Prostate gland (tissue), 2 donors: Measurements from ENCODE around the gene KIF5C. TPM values are rescaled to one million over a fixed set of nuclear protein-coding genes. Genes with fewer than 3 reads are reported as not detected.
A peak's percentile ranks its signal among the peaks of the same experiment; 100 is the strongest.

Experiments
- DNase-seq: peaks from one replicate; pipeline ENCODE4 v3.0.0-alpha.2; 2019; ENCODE audit warnings: low spot score
- H3K27ac ChIP-seq, 2 donors: fragments of 200-600 bp; sonication (generic); 2 replicates each; pipeline ENCODE4 v1.5.1; 2017 to 2019
- H3K27me3 ChIP-seq: fragments of 200-600 bp; sonication (generic); replicated peaks from 2 replicates; pipeline ENCODE4 v1.5.1; 2019; ENCODE audit not compliant: insufficient read depth
- H3K36me3 ChIP-seq, 2 donors: fragments of 200-600 bp; sonication (generic); 1 replicate in 1 of 2; 2 replicates in 1 of 2; pipeline versions ENCODE4 v1.5.1 to v1.8.1; 2017 to 2019
- H3K4me1 ChIP-seq: fragments of 200-600 bp; sonication (generic); replicated peaks from 2 replicates; pipeline ENCODE4 v1.5.1; 2019
- H3K4me3 ChIP-seq, 2 donors: fragments of 200-600 bp; sonication (generic); 2 replicates each; pipeline ENCODE4 v1.5.1; 2017 to 2019
- H3K9me3 ChIP-seq: fragments of 200-600 bp; sonication (generic); 2 replicates; pipeline ENCODE4 v1.5.1; 2017
- POLR2A ChIP-seq: fragments of 450-650 bp; IDR thresholded peaks from one replicate; pipeline ENCODE4 v1.6.1; 2016; ENCODE audit warnings: antibody characterized with exemption, mild to moderate bottlenecking
- POLR2AphosphoS5 ChIP-seq: sonication (generic); formaldehyde crosslinking; IDR thresholded peaks from one replicate; pipeline ENCODE4 v1.6.1; 2017; ENCODE audit warnings: antibody characterized with exemption
- WGBS: methylation state at CpG from one replicate; pipeline ENCODE4 v1.1.5; 2018; 5-methylcytosine and 5-hydroxymethylcytosine counted together
- intact Hi-C: fragments of 100-400 bp; cut with DNase I; formaldehyde crosslinking; loops from one replicate; pipeline ENCODE4 v1.14.2; 2022
- total RNA-seq, 2 donors: library from RNA; depleted of rRNA; stranded (reverse); fragments of >200 nt; gene quantifications; one replicate each; pipeline ENCODE4 v1.1.0, GENCODE V29; 2016
- TF ChIP-seq, protein P1 (sequence below), 4 experiments: fragments of 200-600 bp in 2 of 4; fragments of 450-650 bp in 2 of 4; sonication (generic) in 2 of 4; IDR thresholded peaks; 1 replicate in 3 of 4; 2 replicates in 1 of 4; pipeline ENCODE4 v1.5.1; 2016 to 2019; ENCODE audit warnings: antibody characterized with exemption in 4 of 4, mild to moderate bottlenecking in 2 of 4, moderate library complexity in 2 of 4

KIF5C gene
- total RNA-seq, 2 donors from 2014 or later = 84.3 to 123 TPM

DNA sequence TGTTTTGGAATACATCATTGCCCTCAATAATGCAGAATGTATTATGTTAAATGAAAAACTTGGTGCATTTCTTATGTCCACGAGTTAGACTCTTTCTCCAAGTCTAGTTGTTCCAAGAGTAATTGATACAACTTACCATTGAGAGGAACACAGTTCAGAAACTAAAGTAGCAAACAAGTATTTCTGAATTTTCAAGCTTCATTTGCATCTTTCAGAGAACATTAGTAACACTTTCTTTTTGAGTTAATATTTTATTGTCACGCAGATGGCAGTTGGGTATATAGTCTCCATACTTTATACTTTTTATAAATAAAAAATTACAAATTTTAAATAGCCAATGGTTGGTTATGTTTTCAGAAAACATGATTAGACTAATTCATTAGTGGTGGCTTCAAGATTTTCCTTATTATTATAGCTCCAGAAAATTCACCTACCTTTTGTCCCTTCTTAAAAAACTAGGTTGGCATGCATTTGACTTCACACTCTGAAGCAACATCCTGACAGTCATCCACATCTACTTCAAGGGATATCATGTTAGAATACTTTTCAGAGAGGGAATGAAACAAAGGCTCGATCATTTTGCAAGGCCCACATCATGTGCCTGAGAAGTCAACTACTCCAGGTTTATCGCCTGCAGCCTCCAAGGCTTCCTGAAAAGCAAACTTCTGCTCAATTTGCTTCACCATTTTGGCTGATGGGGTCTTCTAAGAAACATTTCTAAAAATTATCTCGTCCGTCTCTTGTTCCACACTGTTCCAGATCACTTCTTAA is 193.4 kb downstream of the KIF5C start:
- H3K36me3 ChIP-seq = no peaks in the 10 kb centered on the region
- H3K4me3 ChIP-seq = no peak overlapping the region
- intact Hi-C loops = no loop called here
- WGBS = 83% methylated on average over 6 of the region's 6 CpGs
- DNase-seq = no peak
- H3K27ac ChIP-seq = peak overlapping the region in 1 of 2 donors; percentile 27
- no peak for TF ChIP-seq POLR2A
- TF ChIP-seq POLR2AphosphoS5 = no peak
- TF ChIP-seq, protein P1, sequence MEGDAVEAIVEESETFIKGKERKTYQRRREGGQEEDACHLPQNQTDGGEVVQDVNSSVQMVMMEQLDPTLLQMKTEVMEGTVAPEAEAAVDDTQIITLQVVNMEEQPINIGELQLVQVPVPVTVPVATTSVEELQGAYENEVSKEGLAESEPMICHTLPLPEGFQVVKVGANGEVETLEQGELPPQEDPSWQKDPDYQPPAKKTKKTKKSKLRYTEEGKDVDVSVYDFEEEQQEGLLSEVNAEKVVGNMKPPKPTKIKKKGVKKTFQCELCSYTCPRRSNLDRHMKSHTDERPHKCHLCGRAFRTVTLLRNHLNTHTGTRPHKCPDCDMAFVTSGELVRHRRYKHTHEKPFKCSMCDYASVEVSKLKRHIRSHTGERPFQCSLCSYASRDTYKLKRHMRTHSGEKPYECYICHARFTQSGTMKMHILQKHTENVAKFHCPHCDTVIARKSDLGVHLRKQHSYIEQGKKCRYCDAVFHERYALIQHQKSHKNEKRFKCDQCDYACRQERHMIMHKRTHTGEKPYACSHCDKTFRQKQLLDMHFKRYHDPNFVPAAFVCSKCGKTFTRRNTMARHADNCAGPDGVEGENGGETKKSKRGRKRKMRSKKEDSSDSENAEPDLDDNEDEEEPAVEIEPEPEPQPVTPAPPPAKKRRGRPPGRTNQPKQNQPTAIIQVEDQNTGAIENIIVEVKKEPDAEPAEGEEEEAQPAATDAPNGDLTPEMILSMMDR (IDR thresholded peaks at IDR 0.05) = no peak
- H3K27me3 ChIP-seq = no peaks in the 10 kb centered on the region
- H3K9me3 ChIP-seq = no peaks in the 10 kb centered on the region
- H3K4me1 ChIP-seq = no peaks in the 10 kb centered on the region

DNA sequence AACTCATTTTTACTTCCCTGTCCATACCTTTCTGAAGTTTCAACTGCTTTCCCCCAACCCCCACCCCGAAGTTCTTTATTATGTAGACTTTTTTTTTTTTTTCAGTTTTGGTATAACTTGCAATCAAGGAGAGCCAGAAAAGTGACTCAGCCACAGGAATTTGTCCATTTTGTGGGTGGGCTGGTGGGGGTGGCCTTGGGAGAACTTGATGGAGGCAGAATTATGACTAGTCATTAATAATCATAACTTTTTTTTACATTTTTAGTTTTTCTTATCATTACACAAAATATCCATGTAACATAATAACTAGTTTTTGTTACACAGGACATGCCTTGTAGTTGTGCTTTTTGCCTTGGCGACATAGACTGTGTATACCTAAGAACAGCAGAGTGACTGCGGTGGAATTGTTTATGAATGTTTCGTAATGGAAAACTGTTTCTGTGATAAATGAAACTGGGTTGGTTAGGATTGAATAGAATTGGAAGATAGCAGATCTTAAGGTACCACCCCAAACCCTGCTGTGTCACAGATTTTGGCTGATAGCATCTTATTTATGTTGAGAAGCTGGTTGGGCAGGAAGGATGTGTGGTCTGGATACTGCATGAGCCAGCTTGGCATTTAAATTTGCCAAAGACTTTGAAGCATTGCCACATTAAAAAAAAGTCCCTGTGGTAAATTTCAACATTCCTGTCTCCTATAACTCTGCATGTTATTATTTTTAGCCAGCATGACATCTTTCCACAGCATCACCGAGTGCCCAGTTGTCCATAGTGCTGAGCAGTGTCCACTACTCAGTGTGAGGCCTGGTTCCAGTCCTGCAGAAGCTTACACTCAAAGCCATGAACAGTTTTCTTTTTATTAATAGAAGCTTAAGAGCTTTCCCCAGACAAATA is 194.2 kb downstream of the KIF5C start:
- intact Hi-C loops = no loop called here
- H3K27me3 ChIP-seq = no peaks in the 10 kb centered on the region
- no peak overlapping the region for H3K4me3 ChIP-seq
- TF ChIP-seq, protein P1 (IDR thresholded peaks at IDR 0.05) = no peak
- no peak for TF ChIP-seq POLR2A
- TF ChIP-seq POLR2AphosphoS5 = peak; percentile 80
- no peaks in the 10 kb centered on the region for H3K36me3 ChIP-seq
- peak overlapping the region in 1 of 2 donors; percentile 27 for H3K27ac ChIP-seq
- H3K4me1 ChIP-seq = no peaks in the 10 kb centered on the region
- peak; percentile 82 for DNase-seq
- no peaks in the 10 kb centered on the region for H3K9me3 ChIP-seq
- WGBS = 26% methylated on average over 5 of the region's 5 CpGs

DNA sequence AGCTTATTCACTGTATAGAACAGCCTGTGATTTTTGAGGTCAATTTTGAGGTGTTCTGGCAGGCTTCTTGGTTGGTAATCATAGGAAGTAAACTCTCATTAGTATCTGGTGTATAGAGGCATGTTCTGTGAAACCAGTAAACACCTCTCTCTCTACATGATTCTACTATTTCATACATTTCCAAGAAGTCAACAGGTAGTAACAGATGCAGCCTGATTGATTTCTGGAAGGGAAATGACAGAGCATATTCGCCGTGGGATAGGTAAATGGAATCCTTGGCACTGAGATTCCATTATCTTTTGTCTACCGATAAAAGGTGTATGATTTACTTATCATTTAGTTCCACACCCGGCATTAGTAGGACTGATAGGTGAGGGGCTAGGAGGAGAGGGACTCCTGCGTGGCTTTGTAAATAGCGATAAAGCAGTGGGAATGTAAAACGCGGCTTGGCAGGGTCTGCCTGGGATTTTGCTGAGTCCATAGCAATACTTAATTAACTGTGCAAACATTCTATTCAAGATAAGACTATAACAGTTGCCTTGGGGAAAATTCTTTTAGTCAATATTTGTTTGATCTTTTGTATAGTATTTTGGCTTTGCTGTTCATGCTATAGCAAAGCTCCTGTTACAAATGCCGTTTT is 195.8 kb downstream of the KIF5C start:
- Histone ChIP-seq H3K4me1 (no peaks in the 10 kb centered on the region), H3K27ac (no peak overlapping the region), H3K9me3 (no peaks in the 10 kb centered on the region), H3K4me3 (no peak overlapping the region), H3K36me3 (no peaks in the 10 kb centered on the region), H3K27me3 (no peaks in the 10 kb centered on the region)
- no peak for DNase-seq
- TF ChIP-seq, protein P1 (IDR thresholded peaks at IDR 0.05) = no peak
- TF ChIP-seq POLR2A (no peak), POLR2AphosphoS5 (no peak)
- intact Hi-C loops = no loop called here
- WGBS = 30% methylated on average over 9 of the region's 9 CpGs

DNA sequence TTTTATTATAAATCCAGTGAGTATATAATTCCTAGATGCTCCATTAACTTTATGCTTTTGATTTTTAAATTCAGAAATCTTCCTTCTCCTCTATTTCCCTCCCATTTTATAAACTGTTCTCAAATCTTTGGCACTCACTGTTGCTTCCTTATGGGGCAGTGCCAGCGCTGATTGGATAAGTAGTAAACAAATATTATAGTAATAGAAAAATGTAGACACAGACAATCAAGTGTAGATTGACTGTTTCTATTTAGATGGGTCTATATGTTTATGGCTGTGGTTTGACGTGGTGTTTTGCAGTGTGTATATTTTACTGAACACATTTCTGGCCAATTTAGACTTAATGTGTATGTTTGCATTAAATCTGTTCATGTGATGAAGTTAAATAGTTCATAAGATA is 200.1 kb downstream of the KIF5C start:
- intact Hi-C loops = no loop called here
- Histone ChIP-seq H3K4me1 (no peaks in the 10 kb centered on the region), H3K36me3 (no peaks in the 10 kb centered on the region), H3K27ac (no peak overlapping the region), H3K4me3 (no peak overlapping the region), H3K27me3 (no peaks in the 10 kb centered on the region), H3K9me3 (no peaks in the 10 kb centered on the region)
- no peak for DNase-seq
- 38% methylated on average over 2 of the region's 2 CpGs for WGBS
- no peak for TF ChIP-seq POLR2A
- TF ChIP-seq, protein P1 (IDR thresholded peaks at IDR 0.05) = no peak
- no peak for TF ChIP-seq POLR2AphosphoS5
